Progenitor cell of endocrine pancreas (in vitro differentiated cells): ENCODE results near the gene GOLPH3L. TPM values are rescaled to one million over a fixed set of nuclear protein-coding genes. Genes with fewer than 3 reads are reported as not detected.
"Not testable (repeated sequence)": the region's sequence is repeated elsewhere in the genome, so short reads cannot be mapped to it uniquely, and the experiment has no call there.

Experiments used
- DNase-seq: peaks from one replicate; pipeline ENCODE4 v3.0.0; 2021; ENCODE audit warnings: low spot score; ENCODE audit not compliant: unreplicated experiment
- H3K27ac Mint-ChIP-seq: 2 replicates; pipeline ENCODE4 v1.8.0; 2021; ENCODE audit warnings: mild to moderate bottlenecking, moderate library complexity, mixed read lengths
- H3K27me3 Mint-ChIP-seq: 2 replicates; pipeline ENCODE4 v1.8.0; 2021; ENCODE audit warnings: mixed read lengths
- H3K36me3 Mint-ChIP-seq: 2 replicates; pipeline ENCODE4 v1.8.0; 2022; ENCODE audit warnings: mixed read lengths; ENCODE audit not compliant: insufficient read depth
- H3K4me1 Mint-ChIP-seq: 2 replicates; pipeline ENCODE4 v1.8.0; 2021; ENCODE audit warnings: low read depth, mixed read lengths
- H3K4me3 Mint-ChIP-seq: 2 replicates; pipeline ENCODE4 v1.8.0; 2021; ENCODE audit warnings: low read depth, mild to moderate bottlenecking, moderate library complexity, mixed read lengths
- H3K9me3 Mint-ChIP-seq: 2 replicates; pipeline ENCODE4 v1.8.0; 2021; ENCODE audit warnings: low read depth, mixed read lengths
- total RNA-seq: library from RNA; stranded (reverse); gene quantifications from 2 replicates; pipeline ENCODE4 v1.2.1, GENCODE V29; 2021
- TF ChIP-seq, protein P1 (sequence below): fragments of 200-600 bp; sonication (generic); IDR thresholded peaks from one replicate; pipeline ENCODE4 v1.5.0; 2021; ENCODE audit warnings: antibody characterized with exemption, mild to moderate bottlenecking; ENCODE audit not compliant: unreplicated experiment

The GOLPH3L gene
- total RNA-seq, 1 donor from 2014 or later: 31.9 TPM

GRCh38 chr1:150642296-150642695, 54.7 kb downstream of the GOLPH3L start:
- TF ChIP-seq, protein P1, sequence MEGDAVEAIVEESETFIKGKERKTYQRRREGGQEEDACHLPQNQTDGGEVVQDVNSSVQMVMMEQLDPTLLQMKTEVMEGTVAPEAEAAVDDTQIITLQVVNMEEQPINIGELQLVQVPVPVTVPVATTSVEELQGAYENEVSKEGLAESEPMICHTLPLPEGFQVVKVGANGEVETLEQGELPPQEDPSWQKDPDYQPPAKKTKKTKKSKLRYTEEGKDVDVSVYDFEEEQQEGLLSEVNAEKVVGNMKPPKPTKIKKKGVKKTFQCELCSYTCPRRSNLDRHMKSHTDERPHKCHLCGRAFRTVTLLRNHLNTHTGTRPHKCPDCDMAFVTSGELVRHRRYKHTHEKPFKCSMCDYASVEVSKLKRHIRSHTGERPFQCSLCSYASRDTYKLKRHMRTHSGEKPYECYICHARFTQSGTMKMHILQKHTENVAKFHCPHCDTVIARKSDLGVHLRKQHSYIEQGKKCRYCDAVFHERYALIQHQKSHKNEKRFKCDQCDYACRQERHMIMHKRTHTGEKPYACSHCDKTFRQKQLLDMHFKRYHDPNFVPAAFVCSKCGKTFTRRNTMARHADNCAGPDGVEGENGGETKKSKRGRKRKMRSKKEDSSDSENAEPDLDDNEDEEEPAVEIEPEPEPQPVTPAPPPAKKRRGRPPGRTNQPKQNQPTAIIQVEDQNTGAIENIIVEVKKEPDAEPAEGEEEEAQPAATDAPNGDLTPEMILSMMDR: no peak
- no peaks in the 10 kb centered on the region for H3K27me3 Mint-ChIP-seq
- no peak for DNase-seq
- H3K36me3 Mint-ChIP-seq: peaks cover 5% of the 10 kb centered on the region
- H3K27ac Mint-ChIP-seq: no peak overlapping the region
- H3K4me1 Mint-ChIP-seq: peaks cover 5% of the 10 kb centered on the region
- H3K9me3 Mint-ChIP-seq: no peaks in the 10 kb centered on the region
- no peak overlapping the region for H3K4me3 Mint-ChIP-seq

- H3K36me3 Mint-ChIP-seq, DNase-seq, H3K27me3 Mint-ChIP-seq, H3K4me3 Mint-ChIP-seq, H3K9me3 Mint-ChIP-seq, H3K4me1 Mint-ChIP-seq: not testable (repeated sequence)
- peak overlapping the region; percentile 26 for H3K27ac Mint-ChIP-seq
These were observed 55.7 kb downstream of the GOLPH3L start for GRCh38 chr1:150641126-150641815.

- not testable (repeated sequence) for H3K9me3 Mint-ChIP-seq, H3K36me3 Mint-ChIP-seq, H3K27me3 Mint-ChIP-seq, DNase-seq, H3K4me3 Mint-ChIP-seq, H3K27ac Mint-ChIP-seq
- H3K4me1 Mint-ChIP-seq: peaks cover 20% of the 10 kb centered on the region
These were observed 58.5 kb downstream of the GOLPH3L start for GRCh38 chr1:150638430-150638829.

GRCh38 chr1:150634839-150635622, 61.9 kb downstream of the GOLPH3L start:
- peak overlapping the region; percentile 30 for H3K4me3 Mint-ChIP-seq
- peak overlapping the region; percentile 89 for H3K27ac Mint-ChIP-seq
- H3K4me1 Mint-ChIP-seq: peaks cover 19% of the 10 kb centered on the region

DNA sequence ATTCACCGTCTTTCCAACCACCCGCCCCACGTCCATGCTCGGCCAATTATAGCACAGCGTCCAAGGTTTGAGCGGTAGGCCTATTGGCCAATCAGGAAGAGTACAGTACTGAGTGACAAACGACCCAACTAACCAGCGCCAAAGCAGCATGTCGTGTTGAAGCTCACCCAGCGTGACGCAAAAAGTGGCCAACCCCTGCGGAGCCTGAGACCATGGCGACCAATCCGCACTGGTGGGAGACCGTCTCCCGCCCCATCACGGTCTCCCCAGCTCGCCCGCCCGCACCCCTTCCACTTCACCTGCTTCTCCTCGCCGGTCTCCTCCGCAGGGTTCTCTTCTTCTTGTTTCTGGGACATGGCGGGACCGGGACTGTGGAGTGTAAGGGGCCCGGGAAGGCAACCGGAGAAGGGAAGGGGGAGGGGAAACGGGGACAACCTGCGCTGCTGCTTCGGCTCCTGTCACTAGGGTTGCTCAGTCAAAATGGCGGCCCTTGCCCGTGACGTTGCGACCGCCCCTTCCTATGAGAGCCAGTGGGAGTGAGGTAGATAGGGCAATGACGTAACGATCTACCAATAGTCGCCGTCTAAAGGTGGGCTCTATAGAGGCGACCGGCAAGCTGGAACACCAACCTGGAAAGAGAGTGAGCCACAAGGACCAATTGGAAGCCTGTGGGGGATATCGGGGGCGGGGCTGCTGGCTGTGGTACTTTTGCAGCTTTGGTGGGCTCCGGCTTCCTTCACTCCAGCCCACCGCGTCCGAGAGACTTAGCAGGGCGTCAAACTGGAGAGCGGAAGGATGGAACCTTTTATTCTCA, 67.6 kb downstream of the GOLPH3L start, which contains the start of gene ENSA:
Gene ENSA, minus strand, starts transcription at position 498 of the 814 bp plus-strand sequence. Its CDS starts 142 bp downstream, at position 356.
- Mint-ChIP-seq H3K36me3 (peaks cover 23% of the 10 kb centered on the region), H3K27me3 (no peaks in the 10 kb centered on the region), H3K27ac (no peak within 1 kb of the TSS), H3K9me3 (no peaks in the 10 kb centered on the region), H3K4me1 (peaks cover 10% of the 10 kb centered on the region), H3K4me3 (no peak within 1 kb of the TSS)
- TF ChIP-seq, protein P1: no peak
- peak; percentile 89 for DNase-seq

More at GRCh38 chr1:150634839-150635622, 61.9 kb downstream of the GOLPH3L start:
- not testable (repeated sequence) for H3K36me3 Mint-ChIP-seq, H3K27me3 Mint-ChIP-seq, DNase-seq, H3K9me3 Mint-ChIP-seq

DNA sequence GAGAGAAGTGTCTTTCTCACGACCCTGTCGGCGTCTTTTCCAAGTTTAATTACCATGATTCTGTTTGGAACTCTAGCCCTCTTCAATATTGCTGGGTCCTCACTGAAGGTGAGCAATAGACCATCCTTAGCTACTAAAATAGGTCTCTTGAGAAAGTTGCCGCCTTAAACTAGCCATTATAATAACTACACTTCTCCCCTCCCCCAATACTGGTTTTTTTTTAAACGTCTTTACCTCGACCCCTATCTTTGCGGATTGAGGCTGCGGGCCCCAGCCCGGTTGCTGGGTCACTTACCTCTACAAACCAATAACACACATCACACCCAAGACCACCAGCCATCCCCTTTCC, 68.2 kb downstream of the GOLPH3L start:
- H3K27me3 Mint-ChIP-seq: no peaks in the 10 kb centered on the region
- peaks cover 25% of the 10 kb centered on the region for H3K36me3 Mint-ChIP-seq
- H3K4me1 Mint-ChIP-seq: peaks cover 8% of the 10 kb centered on the region

More for the DNA sequence above, 68.2 kb downstream of the GOLPH3L start:
- TF ChIP-seq, protein P1: no peak
- Mint-ChIP-seq H3K27ac (no peak overlapping the region), H3K4me3 (no peak overlapping the region), H3K9me3 (no peaks in the 10 kb centered on the region)
- no peak for DNase-seq
